H1 (cell line): ENCODE measurements around the gene NUP50.

Experiments used
- CTCF ChIP-seq, 3 experiments: IDR thresholded peaks; 1 replicate in 2 of 3; 2 replicates in 1 of 3; pipeline versions ENCODE4 v1.5.1 to v1.6.1; 2011; ENCODE audit warnings: low read length in 3 of 3, mild to moderate bottlenecking in 3 of 3, inconsistent platforms in 2 of 3, low read depth in 1 of 3, moderate library complexity in 1 of 3; ENCODE audit not compliant: insufficient read depth in 1 of 3; ENCODE audit errors: control extremely low read depth in 1 of 3
- EP300 ChIP-seq, 2 experiments: IDR thresholded peaks; 1 replicate in 1 of 2; 2 replicates in 1 of 2; pipeline ENCODE4 v1.6.1; 2011 to 2012; ENCODE audit warnings: low read depth in 2 of 2, low read length in 2 of 2, mild to moderate bottlenecking in 2 of 2, borderline replicate concordance in 1 of 2, inconsistent platforms in 1 of 2, moderate library complexity in 1 of 2
- EZH2 ChIP-seq: fragments of 200-600 bp; sonication (generic); IDR thresholded peaks from 2 replicates; pipeline ENCODE4 v1.7.1; 2012; ENCODE audit warnings: low read depth, mild to moderate bottlenecking, moderate library complexity, low read length, inconsistent platforms; ENCODE audit not compliant: severe bottlenecking
- GABPA ChIP-seq: IDR thresholded peaks from 2 replicates; pipeline ENCODE4 v1.6.1; 2011; ENCODE audit warnings: mild to moderate bottlenecking, low read length, moderate library complexity, borderline replicate concordance; ENCODE audit not compliant: insufficient read depth
- HDAC2 ChIP-seq, 2 experiments: fragments of 300-600 bp in 1 of 2; sonication (generic) in 1 of 2; IDR thresholded peaks; 2 replicates each; pipeline ENCODE4 v1.6.1; 2011 to 2012; ENCODE audit warnings: low read depth in 2 of 2, low read length in 2 of 2, mild to moderate bottlenecking in 2 of 2, moderate library complexity in 2 of 2, borderline replicate concordance in 1 of 2, inconsistent platforms in 1 of 2
- JUN ChIP-seq: IDR thresholded peaks from 2 replicates; pipeline ENCODE4 v1.6.1; 2011; ENCODE audit warnings: low read depth, mild to moderate bottlenecking, improper control_type of control experiment, low read length
- POLR2A ChIP-seq, 2 experiments: IDR thresholded peaks; 1 replicate in 1 of 2; 2 replicates in 1 of 2; pipeline ENCODE4 v1.6.1; 2011; ENCODE audit warnings: low read depth in 2 of 2, low read length in 2 of 2, mild to moderate bottlenecking in 2 of 2; ENCODE audit errors: control extremely low read depth in 1 of 2
- RAD21 ChIP-seq, 2 experiments: IDR thresholded peaks in 1 of 2; conservative IDR thresholded peaks in 1 of 2; 2 replicates each; pipeline ENCODE4 v1.6.1; 2011; ENCODE audit warnings: low read depth in 2 of 2, low read length in 2 of 2, improper control_type of control experiment in 1 of 2, inconsistent platforms in 1 of 2, mild to moderate bottlenecking in 1 of 2, moderate library complexity in 1 of 2
- SIN3A ChIP-seq, 2 experiments: IDR thresholded peaks in 1 of 2; conservative IDR thresholded peaks in 1 of 2; 2 replicates each; pipeline ENCODE4 v1.6.1; 2011 to 2012; ENCODE audit warnings: low read length in 2 of 2, improper control_type of control experiment in 1 of 2, low read depth in 1 of 2, mild to moderate bottlenecking in 1 of 2
- SIRT6 ChIP-seq: IDR thresholded peaks from one replicate; pipeline ENCODE4 v1.7.1; 2012; ENCODE audit warnings: low read length, inconsistent platforms
- SP2 ChIP-seq: IDR thresholded peaks from 2 replicates; pipeline ENCODE4 v1.6.1; 2012; ENCODE audit warnings: mild to moderate bottlenecking, low read length, inconsistent platforms
- TAF1 ChIP-seq: IDR thresholded peaks from 2 replicates; pipeline ENCODE4 v1.6.1; 2011; ENCODE audit warnings: mild to moderate bottlenecking, low read depth, low read length
- TEAD4 ChIP-seq: IDR thresholded peaks from 2 replicates; pipeline ENCODE4 v1.6.1; 2012; ENCODE audit warnings: low read depth, low read length, inconsistent platforms, mixed read lengths

DNA sequence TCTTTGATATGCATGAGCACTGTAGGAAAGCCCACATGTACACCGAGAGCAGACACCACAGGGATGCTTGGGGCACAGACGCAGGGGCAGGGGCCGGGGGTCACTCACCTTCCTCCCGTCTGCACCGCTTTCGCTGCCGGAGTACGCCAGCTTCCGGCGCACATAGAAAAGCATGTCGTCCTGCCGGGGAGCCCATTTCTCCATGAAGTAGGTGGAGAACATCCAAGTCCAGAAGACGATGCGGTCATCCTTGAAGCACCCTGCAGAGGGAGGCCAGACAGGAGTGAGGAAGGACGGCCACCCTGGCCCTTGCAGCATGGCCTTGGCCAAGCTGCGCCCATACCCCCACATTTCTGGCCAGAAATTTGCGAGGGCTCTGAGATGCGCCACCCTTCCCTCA, 48.1 kb downstream of the NUP50 start:
- TF ChIP-seq CTCF (IDR thresholded peaks at IDR 0.05; ENCODE audit: control extremely low read depth in 1 of 3, insufficient read depth in 1 of 3, low read depth in 1 of 3, low read length in 3 of 3) (no peak), SIRT6 (no peak), RAD21 (IDR thresholded peaks at IDR 0.05 in 1 of 2, conservative IDR thresholded peaks at IDR 0.05 in 1 of 2; ENCODE audit: low read depth in 2 of 2, low read length in 2 of 2) (no peak), POLR2A (IDR thresholded peaks at IDR 0.05; ENCODE audit: control extremely low read depth in 1 of 2, low read depth in 2 of 2, low read length in 2 of 2) (no peak), SIN3A (conservative IDR thresholded peaks at IDR 0.05 in 1 of 2, IDR thresholded peaks at IDR 0.05 in 1 of 2; ENCODE audit: low read depth in 1 of 2, low read length in 2 of 2) (no peak), JUN (no peak), TEAD4 (no peak), EP300 (IDR thresholded peaks at IDR 0.05; ENCODE audit: borderline replicate concordance in 1 of 2, low read depth in 2 of 2, low read length in 2 of 2) (no peak), HDAC2 (IDR thresholded peaks at IDR 0.05; ENCODE audit: borderline replicate concordance in 1 of 2, low read depth in 2 of 2, low read length in 2 of 2) (no peak), SP2 (no peak), EZH2 (no peak), GABPA (no peak), TAF1 (no peak)
